Embryonic facial prominence (tissue), 1 donor: Measurements from ENCODE around the gene RPL9.
"Not testable (repeated sequence)": the region's sequence is repeated elsewhere in the genome, so short reads cannot be mapped to it uniquely, and the experiment has no call there.

Experiments
- DNase-seq: peaks from one replicate; pipeline ENCODE4 v3.0.0-alpha.2; 2016; ENCODE audit errors: extremely low spot score

Gene RPL9

DNA sequence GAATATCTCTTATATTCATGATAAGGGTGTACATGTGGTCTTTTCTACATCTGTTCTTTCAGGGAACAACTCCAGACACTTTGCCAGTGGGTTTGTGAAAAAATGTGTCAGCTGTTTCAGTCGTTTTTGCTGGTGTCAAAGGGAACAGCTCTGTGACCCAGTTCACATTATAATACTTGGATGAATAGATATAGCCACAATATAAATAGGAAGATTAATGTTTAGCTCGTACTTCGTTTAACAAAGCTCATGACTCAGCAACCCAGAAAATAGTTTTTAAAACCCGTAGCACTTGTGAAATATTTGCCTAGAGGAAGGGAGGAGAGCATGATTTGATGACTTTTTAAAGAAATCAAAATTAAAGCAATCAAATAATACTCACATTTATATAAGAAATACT is 8.0 kb upstream of the RPL9 start:
- DNase-seq: no peak

DNA sequence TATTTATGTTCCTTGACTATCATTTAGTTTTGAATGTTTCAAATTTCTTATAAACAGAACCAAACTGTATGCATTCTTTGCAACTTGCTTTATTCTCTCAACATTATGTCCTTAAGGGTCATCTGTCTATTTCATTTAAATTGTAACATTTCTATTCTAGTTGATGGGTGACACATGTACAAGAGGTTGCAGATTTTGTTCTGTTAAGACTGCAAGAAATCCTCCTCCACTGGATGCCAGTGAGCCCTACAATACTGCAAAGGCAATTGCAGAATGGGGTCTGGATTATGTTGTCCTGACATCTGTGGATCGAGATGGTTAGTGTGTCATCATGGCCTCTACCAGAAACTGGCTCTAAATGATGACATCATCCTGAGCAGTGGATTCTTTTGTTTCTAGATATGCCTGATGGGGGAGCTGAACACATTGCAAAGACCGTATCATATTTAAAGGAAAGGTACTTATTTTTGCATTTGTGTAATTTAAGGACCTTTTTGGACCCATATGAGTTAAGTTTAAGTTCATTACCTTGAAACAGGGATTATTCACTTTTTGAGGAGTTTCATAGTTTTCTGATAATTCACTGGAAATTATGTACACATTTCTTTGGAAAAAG is 6.3 kb upstream of the RPL9 start:
- DNase-seq: no peak

DNA sequence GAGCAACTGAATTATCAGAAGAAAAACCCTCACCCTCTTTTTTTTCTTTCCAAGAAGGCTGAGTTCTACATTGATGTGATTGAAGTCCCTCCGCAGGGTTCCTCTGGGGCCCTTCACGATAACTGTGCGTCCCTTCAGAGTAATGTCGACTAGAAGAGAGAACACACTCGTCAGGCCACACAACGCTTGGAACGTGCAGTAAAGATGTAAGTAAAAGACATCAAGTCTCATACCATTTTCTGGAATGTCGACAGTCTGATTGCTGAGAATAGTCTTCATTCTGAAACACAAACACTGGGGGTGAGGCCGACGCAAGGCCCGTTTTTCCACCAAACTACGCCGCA is 589 bp downstream of the RPL9 start:
- DNase-seq: not testable (repeated sequence)

DNA sequence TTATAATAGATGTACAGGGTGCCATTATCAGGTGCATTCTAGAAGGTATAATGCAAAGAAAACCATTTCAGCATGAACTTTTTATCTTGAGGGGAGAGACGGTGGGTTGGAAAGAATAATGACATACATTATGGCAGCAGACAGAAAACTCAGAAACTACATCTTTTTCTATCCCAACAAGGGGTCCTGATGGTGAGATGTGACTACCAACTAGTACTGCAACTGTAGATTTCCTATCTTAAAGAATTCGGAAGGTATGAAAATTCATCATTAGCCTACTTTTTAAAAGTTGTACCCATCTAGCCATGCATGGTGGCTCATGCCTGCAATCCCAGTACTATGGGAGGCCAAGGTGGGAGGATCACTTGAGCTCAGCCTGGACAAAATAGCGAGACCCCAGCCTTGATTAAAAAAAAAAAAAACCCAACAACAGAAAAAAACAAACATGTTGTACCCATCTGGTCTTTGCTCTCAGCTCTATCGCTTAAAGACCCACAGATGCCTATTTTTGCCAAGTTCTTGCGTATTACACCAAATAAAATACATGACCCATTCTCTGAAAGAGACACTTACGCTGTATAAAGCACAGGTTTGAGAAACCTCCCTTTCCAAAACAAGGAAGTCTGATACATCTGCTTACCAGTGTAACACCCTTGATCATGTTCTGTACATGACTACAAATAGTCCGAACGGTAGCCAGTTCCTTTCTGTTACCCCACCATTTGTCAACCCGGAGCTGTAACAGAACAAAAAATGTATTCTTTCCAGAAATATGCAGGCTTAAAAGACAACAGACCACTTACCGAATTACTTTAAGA is 1.6 kb downstream of the RPL9 start:
- no peak for DNase-seq

DNA sequence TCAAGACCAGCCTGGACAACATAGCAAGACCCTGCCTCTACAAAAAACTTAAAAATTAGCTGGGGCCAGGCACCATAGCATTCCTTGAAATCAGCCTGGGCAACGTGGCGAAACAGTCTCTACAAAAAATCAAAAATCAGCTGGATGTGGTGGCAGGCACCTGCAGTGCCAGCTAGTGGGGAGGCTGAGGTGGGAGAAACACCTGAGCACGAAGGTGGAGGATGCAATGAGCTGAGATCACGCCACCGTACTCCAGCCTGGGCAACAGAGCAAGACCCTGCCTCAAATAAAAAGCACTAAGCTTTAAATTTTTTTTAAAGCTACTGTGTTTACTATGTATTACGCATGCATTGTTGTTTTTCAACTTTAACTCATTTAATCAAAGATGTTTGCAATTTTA is 3.2 kb downstream of the RPL9 start:
- no peak for DNase-seq

DNA sequence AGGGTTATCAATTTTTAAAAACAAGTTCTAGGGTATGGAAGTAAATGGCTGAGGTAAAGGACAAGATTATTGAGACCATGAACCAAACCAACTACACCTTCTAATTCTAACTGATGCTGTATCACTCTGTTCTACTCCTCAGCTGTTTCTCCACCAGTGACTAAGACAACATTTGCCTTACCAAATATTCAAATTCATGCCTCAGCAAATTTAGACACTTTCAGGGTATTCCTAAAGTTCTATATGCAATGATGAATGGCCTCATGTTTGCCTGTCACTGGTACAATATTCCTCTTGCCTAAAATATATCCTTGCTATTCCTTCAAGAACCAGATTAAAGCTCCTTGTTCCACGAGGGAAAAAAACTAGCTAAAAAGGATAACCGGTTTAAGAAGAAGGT is 5.0 kb downstream of the RPL9 start:
- DNase-seq: no peak

DNA sequence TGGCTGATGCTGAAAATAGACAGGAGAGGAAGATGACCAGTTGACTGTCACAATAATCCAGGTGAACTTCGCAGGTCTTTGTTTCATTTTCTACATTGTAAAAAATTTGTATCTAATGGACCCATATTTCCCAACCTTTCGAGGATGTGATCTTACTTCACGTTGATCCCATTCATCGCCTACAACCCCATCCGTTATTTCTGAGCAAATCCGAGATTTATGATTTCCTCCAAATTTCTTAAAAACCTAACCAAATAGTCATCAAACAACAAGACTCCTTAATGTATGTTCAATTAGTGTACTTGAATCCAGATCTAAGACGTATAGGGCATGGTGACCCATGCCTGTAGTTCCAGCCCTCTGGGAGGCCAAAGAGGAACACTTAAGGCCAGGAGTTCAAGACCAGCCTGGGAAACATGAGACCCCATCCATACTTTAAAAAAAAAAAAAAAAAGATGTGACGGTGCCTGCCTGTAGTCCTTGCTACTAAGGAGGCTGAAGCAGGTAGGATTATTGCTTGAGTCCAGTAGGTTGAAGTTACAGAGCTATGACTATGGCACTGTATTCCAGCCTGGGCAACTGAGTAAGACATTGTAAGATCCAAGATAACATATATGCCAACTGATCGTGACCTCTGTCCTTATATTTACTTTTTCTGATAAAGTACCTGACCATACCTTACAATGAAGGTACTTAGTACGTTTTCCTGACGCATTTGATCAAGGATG is 5.7 kb downstream of the RPL9 start:
- DNase-seq: no peak

DNA sequence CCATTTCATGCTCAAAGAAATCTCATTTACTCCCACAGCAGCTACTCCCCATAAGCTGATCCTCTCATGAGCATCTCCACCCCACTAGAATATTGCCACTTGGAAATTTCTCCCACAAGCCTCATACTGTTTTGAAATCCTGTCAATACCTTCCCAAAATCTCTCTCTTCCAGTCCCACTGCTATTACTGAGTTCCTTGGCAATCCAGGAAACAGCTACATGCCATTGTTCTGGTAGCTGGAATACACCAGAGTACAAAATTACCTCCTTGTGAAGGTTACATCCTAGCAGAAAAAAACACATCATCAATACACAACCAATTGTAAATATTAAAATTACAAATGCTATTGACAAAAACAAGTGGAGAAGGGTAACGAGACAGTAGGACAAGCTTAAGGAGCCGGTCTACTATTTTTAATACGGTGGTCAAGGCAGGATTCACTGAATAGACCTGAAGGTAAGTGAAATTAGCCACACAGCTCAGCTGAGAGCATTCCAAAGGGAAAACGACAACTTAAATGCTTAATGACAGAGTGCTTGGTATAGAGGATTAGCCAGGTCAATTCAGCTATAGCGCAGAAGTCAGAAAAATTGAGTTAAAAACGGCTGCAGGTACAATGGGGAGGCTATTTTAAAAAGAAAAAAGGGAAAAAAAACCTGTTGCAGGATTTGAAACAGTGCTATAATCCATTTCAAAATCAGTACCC is 6.4 kb downstream of the RPL9 start:
- no peak for DNase-seq

DNA sequence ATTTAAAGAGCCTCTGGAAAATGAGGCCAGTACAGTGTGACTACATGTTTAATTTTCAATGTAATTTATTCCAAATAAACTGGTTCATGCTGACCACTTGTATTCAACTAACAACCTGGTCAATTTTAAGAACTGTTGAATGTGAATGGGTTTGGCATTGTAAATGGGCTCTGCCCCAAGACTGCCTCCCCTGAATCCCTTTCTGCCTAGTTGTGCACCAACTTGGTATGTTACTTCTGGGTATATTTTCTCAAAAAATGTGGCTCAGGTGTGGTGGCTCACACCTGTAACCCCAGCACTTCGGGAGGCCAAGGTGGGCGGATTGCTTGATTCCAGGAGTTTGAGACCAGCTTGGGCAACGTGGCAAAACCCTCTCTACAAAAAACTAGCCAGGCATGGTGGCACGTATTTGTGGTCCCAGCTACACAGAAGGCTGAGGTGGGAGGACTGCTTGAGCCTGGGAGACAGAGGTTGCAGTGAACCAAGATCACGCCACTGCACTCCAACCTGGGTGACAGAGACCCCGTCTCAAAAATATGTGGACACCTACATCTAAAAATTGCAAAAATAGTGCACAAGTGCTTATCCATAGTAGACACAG is 7.2 kb downstream of the RPL9 start:
- no peak for DNase-seq

DNA sequence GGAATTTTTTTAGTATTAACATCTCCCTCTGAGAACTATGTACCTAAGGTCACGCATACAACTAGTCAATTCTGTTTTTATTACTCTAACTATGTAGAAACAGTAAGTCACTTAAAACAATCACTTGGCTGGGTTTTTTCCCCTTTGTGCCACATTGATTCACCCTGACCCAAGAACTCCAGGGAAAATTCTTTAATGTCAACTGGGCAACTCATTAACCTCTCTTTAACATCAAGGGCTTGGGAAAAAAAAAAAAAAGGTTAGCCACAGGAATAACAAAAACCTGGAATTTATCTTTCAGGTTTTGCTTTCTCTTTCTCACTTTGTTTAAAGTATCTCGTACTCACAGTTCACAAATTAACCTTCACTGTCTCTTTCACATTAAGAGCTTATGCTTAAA is 8.1 kb downstream of the RPL9 start:
- DNase-seq: no peak

DNA sequence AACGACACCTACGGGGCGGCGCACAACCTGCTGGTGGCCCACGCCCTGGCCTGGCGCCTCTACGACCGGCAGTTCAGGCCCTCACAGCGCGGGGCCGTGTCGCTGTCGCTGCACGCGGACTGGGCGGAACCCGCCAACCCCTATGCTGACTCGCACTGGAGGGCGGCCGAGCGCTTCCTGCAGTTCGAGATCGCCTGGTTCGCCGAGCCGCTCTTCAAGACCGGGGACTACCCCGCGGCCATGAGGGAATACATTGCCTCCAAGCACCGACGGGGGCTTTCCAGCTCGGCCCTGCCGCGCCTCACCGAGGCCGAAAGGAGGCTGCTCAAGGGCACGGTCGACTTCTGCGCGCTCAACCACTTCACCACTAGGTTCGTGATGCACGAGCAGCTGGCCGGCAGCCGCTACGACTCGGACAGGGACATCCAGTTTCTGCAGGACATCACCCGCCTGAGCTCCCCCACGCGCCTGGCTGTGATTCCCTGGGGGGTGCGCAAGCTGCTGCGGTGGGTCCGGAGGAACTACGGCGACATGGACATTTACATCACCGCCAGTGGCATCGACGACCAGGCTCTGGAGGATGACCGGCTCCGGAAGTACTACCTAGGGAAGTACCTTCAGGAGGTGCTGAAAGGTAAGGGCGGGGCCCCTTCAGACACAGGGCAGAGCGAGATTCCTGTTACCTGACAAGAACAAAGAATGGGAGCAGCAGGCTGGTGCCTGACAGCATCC is 11.7 kb downstream of the RPL9 start:
- DNase-seq: no peak

DNA sequence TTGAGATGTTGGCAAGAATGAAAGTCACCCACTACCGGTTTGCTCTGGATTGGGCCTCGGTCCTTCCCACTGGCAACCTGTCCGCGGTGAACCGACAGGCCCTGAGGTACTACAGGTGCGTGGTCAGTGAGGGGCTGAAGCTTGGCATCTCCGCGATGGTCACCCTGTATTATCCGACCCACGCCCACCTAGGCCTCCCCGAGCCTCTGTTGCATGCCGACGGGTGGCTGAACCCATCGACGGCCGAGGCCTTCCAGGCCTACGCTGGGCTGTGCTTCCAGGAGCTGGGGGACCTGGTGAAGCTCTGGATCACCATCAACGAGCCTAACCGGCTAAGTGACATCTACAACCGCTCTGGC is 12.3 kb downstream of the RPL9 start:
- DNase-seq: no peak

DNA sequence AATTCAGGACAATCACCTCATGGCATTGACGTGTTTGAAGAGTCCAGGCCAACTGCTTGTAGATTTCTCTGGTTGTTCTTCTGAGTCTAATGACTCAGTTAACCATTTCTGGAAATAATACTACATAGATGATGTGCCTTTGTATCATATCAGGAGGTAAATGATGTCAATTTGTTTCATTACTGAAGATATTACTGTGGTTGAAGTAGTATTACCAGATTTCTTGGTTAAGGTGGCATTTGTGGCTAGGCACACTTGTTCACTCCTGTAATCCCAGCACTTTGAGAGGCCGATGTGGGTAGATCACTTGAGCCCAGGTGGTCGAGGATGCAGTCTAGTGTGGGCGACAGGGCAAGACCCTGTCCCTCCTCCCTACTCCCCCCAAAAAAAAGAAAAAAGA is 15.7 kb downstream of the RPL9 start:
- DNase-seq: no peak

DNA sequence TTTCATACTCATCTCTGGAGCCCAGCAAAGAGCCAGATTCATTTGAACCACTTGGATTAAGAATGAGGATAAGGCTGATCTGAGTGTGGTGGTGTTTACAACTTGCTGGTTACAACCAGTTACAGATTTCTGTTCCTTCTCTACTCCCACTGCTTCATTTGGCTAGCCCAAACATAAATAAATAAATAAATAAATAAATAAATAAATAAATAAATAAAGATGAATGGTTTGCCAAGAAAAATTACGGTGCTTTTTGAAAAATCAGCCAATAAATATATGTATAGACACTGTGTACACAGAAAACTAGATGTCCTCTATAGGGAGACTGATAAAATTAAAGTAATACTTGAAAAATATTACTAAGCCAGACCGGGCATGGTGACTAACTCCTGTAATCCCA is 17.1 kb downstream of the RPL9 start:
- no peak for DNase-seq

DNA sequence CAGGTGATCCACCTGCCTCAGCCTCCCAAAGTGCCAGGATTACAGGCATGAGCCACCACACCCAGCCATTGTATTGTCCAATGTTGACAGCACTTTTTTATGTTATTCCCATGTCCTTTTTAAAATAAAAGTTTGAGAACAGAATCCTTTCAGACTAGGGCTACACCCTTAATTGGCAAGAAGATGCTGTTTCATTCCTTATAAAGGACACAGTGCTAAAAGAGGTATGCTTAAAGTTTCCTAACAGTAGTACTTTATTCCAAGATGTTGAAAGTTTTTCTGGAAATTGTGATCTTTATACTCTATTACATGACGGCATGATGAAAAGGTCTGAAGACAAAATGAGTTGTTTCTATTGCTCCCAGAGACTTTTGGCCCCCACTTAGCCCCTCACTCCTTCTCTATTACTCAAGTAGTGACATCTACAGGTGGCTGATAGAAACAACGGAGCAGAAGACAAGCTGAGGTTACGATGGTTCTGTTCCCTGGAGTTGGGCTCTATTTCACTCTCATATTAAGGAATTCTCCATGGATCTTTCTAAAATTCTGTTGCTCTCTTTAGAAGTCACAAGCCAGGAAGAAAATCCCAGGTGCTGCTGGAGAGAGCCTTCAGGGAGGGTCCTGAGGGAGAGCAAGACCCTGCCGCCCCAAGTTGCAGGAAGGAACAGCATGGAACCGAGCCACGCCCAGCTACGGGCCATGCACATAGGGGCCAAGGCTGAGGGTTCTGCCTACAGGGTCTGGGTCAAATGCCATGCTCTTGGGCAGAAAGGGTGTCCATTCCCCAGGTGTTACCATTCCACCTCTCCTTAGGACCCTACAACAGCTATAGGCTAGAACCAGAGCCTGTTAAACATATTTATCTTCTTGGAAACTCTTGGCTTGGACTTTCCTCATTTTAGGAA is 22.8 kb downstream of the RPL9 start:
- no peak for DNase-seq

DNA sequence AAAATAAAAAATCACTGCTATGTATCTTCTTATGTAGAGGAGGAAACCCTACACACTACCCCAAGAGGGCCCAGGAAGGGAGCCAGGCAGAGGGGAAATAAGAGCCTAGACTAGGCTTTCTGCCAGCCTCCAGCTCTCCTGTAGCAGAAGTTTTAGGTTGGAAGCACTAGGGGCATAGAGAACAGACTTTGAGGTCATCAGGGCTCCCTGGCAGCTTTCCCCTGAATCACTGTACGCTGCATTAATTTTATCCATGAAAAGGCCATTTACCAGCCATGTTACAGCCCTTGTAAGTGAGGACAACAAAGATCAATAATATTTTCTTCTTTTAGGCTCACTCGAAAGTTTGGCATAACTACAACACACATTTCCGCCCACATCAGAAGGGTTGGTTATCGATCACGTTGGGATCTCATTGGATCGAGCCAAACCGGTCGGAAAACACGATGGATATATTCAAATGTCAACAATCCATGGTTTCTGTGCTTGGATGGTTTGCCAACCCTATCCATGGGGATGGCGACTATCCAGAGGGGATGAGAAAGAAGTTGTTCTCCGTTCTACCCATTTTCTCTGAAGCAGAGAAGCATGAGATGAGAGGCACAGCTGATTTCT is 24.7 kb downstream of the RPL9 start:
- no peak for DNase-seq

DNA sequence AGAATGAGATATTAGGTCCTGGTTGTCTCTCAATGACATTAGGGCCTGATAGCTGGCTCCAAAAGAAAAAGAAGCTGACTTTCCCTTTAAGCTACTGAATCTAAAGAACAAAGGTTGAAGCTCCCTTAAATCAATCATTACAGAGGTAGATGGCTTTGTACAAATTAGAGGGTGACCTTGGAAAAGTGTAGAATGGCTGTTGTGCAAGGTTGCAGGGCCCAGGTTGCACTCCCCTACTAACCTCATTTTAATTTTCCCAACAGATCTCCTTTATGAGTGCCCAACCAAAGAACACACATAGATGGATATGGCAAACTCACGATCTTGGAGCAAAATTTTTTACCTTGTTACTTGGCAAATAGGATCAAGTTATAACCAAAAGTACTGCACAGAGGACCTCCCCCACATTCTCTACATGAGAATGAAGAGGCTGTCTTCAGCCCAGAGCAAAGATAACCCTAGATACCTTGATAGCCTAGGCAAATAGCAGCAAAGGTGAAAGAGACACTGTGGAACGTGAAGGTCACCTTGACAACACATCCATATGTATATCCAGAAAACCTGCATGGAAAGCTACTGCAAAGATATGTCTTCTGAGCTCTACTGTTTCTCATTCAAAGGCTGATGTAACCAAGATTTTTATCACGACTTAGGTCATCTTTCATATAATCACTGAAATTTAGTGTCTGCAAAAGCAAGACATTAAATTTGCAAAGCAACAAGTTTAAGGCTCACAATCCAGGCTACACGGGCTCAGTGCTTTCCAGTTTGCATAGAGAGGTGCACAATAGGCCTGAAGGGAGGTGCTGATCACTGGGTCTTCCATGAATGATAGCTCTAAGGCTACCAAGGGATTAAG is 29.0 kb downstream of the RPL9 start:
- no peak for DNase-seq

DNA sequence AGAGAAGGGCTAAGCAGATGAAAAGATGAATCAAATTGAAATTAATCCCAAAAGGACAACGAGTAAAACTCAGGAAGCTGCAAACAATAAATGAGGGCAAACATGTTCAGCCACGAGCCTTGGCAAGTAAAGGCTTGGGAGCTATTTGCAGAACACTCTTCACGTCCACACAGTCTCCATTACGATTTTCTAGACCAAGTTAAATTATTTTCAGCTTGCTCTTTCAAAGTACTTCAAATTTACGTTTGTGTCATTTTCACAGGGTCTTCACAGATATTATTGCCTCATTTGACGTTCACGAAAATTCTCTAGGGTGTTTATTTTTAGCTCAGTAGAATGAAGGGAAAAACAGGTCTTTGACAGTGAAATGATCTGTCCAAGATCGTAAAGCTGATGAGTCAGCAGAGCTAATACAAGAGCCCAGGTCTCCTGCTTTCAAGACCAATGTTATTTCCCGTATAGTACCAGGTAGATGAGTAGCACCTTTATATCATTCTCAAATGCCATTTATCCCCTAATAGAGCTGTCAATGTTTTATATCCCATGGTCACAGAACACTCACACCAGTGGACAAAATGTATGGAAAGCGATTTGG is 31.1 kb downstream of the RPL9 start:
- no peak for DNase-seq

DNA sequence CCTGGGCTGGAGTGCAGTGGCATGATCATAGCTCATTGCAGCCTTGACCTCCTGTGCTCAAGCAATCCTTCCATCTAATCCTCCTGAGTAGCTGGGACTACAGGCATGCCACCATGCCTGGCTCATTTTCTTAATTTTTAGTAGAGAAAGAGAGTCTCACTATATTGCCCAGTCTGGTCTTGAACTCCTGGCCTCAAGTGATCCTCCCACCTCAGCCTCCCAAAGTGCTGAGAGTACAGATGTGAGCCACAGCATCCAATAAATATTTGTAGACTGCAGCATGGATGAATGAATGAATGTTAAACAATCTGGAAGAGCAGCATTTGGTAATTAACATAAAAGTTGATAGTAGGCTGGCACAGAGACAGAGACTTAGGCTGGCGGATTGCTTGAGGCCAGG is 32.0 kb downstream of the RPL9 start:
- DNase-seq: no peak
